Smooth muscle cell of the brain vasculature (primary cell): Measurements from ENCODE around the gene SFMBT2.
"Not testable (repeated sequence)": the region's sequence is repeated elsewhere in the genome, so short reads cannot be mapped to it uniquely, and the experiment has no call there.

Source experiments
- DNase-seq: peaks from one replicate; pipeline ENCODE4 v3.0.0-alpha.2; 2012; ENCODE audit warnings: low read depth, low spot score

The SFMBT2 gene

DNA sequence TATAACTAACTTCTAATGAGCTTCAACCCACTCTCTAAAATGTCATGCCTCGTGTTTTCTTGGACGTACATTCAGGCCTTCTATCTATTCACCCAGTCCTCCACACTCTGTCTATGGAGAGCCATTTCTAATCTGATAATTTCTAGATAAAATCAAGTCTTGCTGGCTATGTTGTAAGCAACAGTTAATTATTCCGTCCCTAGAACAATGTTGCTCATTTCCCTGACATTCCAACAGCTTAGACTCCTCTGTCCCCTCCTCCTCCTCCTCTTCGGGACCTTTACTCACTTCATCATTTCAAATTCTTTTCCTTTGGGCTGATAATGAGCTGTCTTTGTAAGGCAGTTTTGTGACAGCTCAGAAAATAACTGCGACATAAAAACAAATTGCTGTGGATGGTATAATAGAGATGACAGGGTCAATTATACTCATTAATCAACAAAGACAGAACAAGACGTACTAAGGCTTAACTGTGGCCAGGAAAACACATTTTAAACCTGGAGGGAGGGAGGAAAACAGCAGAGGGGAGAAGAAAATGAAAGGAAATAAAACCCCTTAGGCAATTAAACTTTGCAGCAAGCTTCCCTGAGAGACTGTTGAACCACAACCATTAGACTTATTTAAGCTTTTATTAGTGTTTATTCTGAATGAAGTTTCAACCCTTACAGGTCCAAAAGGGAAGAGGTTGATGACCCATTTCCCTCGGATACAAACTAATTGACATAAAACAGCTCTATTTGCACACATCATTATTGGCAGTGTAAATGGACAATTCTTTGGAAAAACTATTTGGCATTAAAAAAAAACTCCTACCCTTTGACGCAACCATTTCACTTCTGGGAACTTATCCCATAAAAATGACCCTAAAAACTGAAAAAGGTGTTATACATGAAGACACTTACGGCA, 179.1 kb downstream of the SFMBT2 start:
- no peak for DNase-seq

DNA sequence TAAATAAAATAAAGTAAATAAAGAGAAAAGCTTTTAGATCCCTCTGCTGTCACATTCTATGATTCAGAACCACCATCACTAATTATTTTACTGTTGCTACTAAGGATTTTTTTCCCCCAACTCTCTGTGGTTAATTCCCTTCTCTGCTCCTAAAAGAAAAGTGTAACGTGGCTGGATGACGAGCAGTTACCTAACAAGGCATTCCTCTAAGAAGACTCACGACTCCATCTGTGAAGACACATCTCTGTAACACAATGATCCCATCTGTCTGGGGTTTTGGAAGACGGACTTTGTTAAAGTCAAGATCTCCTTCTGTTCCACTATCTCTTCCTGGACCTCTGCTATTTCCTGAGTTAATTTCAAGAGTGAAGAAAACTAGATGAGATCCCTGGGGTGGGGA, 179.9 kb downstream of the SFMBT2 start:
- DNase-seq = no peak

DNA sequence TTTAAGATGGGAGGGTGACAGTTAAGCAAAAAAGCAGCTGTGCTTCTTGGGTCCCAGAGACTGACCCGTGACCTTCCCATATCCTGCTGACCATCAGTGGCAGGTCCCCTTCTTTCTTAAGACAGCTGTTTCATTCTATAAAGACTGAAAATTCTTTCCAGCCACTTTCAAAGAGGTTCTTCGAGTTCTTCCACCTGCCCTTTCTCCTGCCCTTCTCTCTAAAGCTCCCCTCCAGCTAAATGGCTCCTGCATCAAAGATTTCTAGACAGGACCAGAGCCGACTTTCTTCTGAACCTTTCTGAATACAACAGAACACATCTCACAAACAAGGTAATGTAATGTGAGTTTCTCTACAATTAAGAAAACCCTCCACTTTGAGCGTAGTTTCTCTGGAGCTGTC, 180.8 kb downstream of the SFMBT2 start:
- DNase-seq = no peak

DNA sequence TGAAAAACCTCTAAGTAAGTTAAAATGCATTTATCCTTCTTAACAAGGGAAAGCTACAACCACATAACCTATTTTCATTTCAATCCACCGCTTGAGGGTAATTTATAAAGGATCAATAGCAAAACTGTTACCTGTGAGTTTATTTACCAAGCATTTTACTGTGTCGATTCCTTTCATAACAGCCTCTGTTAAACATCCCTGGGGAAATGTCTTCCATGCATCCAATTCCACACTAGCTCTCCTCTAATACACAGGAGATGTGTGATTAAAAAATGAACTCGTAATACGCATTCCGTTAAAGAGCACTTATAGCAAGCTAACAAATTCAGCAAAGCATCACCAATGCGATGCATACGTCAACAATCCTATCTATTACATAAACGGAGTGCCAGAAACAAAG, 185.7 kb downstream of the SFMBT2 start:
- DNase-seq = no peak

DNA sequence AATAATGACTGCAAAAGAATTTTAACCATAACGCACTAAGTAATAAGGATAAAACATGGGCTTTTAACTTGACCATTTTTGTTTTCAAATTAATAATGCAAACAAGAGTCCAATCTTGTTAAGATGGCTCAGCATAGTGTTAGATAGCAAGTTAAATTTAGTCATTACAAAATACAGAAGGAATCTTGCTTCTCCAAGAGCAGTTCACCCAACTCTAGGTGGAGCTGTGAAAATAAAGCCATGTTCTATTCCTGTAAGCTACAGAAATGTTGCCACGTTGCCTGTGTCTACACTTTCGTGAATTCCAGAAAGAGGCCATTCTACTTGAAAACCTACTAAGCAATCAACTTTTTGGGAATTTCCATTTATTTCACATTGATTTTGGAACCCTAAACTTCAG, 191.9 kb downstream of the SFMBT2 start:
- DNase-seq = no peak

DNA sequence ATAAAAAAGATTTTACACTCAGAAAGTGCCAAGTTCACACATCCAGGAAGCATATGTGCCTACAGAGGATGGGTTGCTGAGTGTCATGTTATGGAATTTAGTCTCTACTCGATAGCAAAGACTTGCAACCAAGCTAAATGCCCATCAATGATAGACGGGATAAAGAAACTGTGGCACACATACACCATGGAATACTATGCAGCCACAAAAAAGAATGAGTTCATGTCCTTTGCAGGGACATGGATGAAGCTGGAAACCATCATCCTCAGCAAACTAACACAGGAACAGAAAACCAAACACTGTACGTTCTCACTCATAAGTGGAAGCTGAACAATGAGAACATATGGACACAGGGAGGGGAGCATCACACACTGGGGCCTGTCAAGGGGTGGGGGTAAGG, 198.1 kb downstream of the SFMBT2 start:
- not testable (repeated sequence) for DNase-seq

DNA sequence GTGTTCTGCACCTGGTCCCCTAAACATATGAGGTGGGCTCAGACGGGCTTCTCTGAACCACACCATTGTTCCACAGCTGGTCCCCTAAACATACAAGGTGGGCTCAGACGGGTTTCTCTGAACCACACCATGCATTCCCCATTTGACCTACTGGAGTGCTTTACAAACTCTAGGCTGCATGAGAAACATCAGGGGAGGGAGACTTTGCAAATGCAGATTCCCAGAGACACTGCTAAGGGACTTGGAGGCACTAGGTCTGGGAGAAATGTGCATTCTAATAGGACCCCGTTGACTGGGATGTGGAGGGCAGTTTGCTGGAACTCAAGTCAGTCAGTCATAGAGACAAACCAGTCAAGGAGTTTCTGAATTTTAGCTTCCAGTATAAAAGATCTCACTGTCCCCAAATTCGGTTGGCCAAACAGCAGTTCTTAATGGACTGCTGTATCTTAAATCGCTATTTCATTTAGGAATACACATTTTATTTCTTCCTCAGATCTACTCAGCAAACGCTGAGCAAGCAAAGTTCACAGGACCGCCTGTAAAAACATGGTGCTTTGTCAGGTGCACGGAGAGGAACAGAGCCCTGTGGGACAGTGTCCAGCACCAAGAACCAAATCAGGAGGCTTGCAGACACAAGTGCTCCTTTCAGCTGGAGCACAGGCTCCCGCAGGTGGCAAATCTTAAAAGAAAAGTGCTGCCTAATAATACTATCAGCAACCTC, 198.8 kb downstream of the SFMBT2 start:
- no peak for DNase-seq

DNA sequence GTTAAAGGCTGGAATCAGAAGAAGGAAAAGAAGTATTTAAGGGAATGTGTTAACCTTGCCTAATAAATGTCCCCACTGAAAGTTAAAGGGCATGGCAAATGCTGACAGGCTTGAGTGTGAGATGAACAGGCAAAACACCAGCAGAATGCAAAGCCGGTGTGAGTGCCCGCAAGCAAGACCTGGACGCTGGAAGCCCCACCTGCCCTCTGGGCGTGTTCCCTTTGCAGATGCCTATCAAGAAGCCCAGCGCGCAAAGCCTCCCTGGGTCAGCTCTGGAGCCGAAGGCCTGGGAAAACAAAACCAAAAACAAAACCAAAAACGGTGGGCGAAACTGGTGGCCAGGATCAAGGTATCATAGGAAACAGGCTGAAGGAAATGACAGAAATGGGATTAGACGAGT, 200.3 kb downstream of the SFMBT2 start:
- DNase-seq = no peak

DNA sequence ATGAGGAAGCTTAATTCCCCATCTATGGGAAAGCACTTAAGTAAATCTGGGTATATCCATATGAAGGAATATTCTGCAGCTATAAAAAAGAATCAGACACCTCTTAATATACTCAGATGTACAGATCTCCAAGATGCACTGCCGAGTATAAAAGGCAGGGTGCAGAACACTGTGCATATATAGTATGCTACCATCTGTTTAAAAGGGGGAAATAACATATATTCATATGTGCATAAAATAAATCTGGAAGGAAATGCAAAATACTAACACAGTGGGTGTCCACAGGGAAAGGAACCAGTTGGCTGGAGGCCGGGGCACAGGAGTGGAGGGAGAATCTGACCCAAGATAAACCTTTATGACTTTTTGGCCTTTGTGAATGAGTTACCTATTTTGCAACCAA, 201.4 kb downstream of the SFMBT2 start:
- no peak for DNase-seq

DNA sequence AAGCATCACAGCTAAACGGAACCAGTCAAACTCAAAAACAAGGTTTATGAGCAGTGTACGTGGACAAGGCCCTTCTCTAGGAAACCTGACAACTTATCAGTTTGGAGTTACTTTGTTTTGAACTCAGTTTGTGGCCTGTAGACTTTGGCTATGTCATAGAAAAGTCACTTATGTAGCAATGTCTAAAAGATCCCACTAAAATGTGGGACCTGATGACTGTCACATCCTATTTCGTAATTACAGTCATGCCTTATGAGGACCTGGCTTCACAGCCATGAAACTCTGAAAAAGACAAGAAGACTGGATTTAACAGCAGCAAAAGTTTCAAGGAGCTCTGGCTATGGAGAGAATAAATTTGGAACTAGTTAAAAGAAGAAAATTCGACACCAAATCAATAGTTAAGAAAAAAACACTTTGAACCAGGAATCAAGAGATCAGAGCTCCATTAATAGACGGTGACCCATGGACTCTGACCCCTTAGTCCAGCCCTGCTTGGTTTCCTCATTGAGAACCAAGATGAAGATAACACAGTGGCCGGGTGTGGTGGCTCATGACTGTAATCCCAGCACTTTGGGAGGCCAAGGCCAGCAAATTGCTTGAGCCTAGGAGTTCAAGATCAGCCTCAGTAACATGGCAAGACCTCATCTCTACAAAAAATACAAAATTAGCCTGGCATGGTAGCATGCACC, 204.3 kb downstream of the SFMBT2 start:
- no peak for DNase-seq

DNA sequence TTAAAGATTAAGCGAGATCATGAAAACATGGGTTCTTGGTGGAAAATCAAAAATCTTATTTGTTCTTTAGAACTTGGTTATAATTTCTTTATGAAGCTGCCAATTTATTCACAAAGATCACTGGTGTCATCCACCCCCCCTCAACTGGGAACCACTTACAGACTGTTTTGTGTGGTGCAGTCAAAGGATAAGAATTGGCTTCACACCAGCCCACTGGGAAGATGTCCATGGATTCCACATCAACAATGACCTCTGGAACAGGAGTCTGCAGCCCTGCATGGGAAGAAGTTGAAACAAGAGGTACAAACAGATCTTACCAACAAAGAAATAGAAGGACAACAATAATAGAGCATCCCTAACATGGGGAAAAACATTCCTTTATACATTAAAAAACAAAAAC, 205.2 kb downstream of the SFMBT2 start:
- DNase-seq = no peak

DNA sequence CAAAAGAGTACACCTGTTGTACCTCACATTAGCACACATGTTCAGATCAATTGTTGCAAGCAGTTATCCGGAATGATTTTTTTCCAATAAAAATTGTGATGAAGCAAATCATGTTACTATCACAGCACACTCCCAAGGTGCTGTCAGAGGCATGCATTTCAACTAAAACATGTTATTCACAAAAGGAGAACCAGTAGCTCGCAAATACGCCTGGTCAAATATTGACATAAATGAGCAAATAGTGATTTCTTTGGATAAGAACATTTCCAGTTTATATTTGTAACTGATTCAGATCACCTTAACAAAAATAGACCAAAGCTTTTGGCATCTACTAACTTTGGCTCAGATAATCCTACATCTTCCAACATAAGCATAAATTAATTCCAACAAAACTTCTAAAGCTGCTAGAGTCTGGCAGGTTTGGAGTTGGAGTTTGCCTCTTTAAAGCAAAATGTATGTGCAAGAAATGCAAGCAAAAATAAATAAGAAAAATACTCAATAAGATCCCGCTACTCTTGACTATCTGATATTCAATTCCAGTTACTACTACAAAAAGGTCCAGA, 208.0 kb downstream of the SFMBT2 start:
- no peak for DNase-seq

DNA sequence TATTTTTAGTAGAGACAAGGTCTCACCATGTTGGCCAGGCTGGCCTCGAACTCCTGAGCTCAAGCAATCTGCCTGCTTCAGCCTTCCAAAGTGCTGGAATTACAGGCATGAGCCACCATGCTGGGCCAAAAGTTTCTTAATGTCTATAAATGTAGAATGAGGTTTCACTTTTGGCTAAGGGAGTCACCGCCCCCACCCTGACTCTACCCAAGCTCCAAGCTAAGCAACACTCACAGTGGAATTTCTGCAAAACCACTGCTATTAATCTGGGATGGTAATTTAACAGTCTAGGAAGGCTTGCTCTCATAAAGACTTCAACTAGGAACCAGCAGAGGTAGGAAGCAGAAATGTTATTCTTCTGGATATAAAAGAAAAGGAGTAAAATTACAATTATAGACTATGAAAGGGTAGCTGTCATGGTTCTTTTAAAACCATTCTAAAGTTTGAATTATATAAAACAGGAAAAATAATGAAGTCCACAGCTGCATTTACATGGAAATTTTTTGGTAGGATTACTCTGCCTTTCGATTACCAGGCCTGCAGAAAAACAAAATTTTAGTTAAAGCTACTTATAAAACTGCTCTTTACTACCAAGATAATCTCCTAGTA, 211.6 kb downstream of the SFMBT2 start:
- no peak for DNase-seq

DNA sequence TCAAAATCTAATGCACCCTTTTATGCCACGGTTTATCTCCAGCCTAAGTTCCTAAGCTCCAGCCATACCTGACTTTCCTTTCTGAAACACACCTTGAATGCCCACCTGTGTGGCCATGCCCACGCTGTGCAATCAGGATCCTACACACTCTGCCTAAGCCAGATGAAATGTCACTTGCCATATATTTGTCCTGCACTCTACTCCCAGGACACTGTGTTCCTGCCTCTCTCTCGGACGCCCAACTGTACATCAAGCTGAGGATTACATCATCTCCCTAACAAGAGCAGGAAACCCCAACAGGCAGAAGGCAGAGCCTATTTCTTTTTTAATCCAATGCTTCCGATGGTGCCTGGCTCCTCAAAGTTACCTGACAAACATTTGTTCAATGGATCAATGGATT, 214.6 kb downstream of the SFMBT2 start:
- DNase-seq = no peak

DNA sequence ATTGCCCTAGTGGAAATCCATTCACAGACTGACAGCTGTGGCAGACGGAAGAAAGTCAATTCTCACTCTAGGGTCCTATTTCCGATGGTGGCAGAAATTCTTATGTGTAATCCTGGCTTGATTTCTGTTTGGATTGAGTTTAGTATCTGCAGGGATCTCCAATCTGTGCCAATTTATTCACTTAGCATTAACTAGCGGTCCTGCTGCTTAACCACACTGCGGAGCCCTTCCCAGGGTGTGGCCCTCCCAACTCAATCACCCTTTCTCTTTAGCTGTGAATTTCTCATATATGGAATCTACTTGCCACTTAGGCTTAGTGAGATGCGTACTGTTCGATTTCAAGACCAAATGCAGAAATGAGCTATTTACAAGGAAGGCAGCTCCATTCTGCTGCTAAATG, 215.7 kb downstream of the SFMBT2 start:
- DNase-seq = no peak

DNA sequence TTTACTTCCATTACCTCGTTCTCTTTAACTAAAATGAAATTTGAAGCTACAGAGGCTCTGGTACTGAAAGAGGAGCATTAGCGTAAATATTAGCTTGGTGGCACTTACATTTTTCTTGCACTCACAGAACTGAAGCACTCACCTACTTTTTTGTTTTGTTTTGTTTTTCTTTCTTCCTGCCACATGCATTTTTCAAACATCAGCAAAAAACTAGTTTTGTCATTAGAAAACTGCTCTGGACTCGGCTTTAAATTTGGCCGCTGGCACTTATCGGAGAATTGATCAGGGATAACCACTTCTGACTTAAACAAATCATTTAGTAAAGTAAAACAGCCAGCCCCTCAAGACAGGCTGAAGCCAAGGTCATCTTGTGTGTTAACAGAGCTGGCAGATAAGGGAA, 216.3 kb downstream of the SFMBT2 start:
- DNase-seq = no peak

DNA sequence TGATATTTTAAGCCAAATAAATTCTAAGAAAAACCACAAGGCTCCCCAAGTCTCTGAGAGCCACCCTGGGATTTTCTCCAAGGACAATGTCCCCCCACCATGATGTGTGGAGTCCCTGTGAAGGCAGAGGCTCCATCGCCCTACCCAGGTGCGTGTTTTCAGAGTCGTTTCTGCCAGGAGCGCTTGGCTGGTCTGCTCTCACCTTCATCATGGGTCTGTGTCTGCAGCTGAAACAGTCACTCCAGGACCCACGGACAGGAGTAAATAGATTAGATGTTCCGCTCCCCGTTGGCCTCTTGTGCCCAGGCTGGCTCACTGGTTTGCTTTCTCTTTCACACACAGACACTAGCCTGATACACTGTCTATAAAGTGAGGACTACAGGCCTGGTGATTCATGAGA, 217.5 kb downstream of the SFMBT2 start:
- no peak for DNase-seq

DNA sequence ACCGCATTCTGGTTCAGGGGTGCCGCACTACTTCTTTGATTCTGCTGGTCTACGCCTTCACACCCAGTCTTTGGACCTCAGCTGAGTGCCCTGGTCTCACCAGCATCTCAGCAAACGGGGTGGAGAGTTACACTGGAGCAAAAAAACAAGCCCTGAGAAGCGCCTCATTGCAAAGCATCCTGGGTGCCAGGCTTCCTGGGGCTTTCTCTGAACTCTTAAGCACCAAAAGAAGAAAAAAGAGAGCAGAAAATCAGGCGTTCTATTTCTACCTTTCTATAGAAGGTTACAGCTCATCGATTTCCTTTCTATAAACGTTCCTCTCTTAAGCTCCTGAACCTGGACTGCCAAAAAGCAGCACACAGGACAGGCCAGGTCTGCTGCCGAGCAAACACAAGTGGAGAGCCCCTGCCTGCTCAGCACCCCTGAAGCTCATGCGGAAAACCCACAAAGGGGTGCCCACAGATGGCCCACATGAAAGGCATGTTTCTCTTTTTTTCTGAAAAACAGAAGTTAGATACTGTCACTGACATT, 217.9 kb downstream of the SFMBT2 start:
- DNase-seq = no peak

DNA sequence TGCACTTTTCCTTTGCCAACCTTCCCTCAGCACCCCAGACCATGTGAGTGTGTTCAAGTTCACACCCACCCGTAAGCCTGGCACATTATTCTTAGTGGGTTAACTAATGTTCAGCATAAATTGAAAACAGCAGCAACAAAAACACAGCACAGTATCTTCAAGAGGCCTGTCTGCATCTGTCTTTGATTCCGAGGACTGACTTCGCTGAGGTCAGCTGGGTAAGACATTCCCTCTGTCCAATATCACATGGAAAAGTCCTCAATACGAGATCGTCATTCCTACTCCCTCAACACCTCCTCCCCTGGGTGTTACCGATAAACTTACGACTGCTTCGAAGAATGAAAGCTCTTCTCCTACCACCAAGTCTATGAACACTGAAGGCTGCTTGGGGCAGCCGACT, 218.8 kb downstream of the SFMBT2 start:
- DNase-seq = no peak

DNA sequence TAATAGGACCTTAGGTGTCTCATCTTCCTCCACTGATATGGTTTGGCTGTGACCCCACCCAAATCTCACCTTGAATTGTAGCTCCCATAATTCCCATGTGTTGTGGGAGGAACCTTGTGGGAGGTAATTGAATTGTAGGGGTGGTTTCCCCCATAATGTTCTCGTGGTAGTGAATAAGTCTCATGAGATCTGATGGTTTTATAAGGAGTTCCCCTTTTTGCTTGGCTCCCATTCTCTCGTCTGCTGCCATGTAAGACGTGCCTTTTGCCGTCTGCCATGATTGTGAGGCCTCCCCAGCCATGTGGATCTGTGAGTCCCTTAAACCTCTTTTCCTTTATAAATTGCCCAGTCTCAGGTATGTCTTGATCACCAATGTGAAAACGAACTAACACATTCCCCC, 220.1 kb downstream of the SFMBT2 start:
- DNase-seq = not testable (repeated sequence)

DNA sequence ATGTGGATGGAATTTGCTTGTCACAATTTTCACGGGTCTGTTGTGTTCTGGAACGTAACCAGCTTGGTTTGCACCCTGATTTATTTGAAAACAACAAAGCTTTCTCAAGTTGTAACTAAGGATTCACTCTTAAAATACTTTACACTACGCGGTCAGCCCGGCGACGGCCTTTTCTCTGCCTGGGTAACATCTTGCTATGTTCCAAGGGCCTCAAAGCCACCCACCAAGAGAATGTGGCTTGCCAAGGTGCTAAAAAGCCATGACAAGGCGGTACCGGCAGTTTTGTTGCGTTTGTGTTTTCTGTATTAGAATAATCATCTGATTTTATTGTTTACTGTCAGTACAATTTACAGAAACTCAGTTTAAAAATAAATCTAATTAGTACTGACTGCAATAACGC, 220.9 kb downstream of the SFMBT2 start:
- no peak for DNase-seq
